K562 (cell line): Measurements from ENCODE around the gene LRRC47. TPM values are rescaled to one million over a fixed set of nuclear protein-coding genes. Genes with fewer than 3 reads are reported as not detected.

Experiments used
- ATAC-seq: fragments of 200-7000 bp; cut with Tn5 transposase; 3 replicates; pipeline ENCODE4 v1.9.1; 2020; ENCODE audit warnings: moderate library complexity
- BruUV-seq: library from RNA; stranded (reverse); fragments of 400-500 nt; replicated peaks from 2 replicates; lab custom pipeline; 2021; lab: Mats Ljungman, UMichigan
- CTCF ChIA-PET: fragments of 300-600 bp; formaldehyde crosslinking; extraction: SDS; loops from one replicate; lab custom pipeline; 2021; ENCODE audit warnings: low intra/inter-chr PET ratio; lab: Yijun Ruan, JAX
- POLR2A ChIA-PET: fragments of 300-600, 350-650 bp; sonication (Branson Sonifier 250); formaldehyde crosslinking; extraction: SDS; loops from one replicate; lab custom pipeline; 2021; ENCODE audit warnings: antibody characterized with exemption, inconsistent platforms; lab: Yijun Ruan, JAX
- DNase-seq, 4 experiments: peaks; one replicate each; pipeline versions ENCODE4 v3.0.0 to v3.0.0-alpha.2; 2011 to 2018; ENCODE audit warnings: low spot score in 3 of 4, mixed read lengths in 3 of 4; ENCODE audit errors: extremely low read depth in 1 of 4
- FAIRE-seq: peaks from 2 replicates; lab custom pipeline; 2011; peaks lifted over from hg19 to GRCh38; lab: Jason Lieb, UNC
- H2AFZ ChIP-seq: 2 replicates; pipeline ENCODE4 v1.6.0; 2011; ENCODE audit warnings: low read depth, low read length, control low read depth, inconsistent platforms
- H3K27ac ChIP-seq: fragments of 200-600 bp; 3 replicates; pipeline ENCODE4 v1.8.0; 2011; ENCODE audit warnings: low read depth, mild to moderate bottlenecking, control low read depth, inconsistent platforms, low read length, moderate library complexity, mixed read lengths; ENCODE audit errors: extremely low read depth
- H3K27me3 ChIP-seq, 2 experiments: fragments of 300-600 bp in 1 of 2; 2 replicates in 1 of 2; 3 replicates in 1 of 2; pipeline versions ENCODE4 v1.6.0 to v1.8.0; 2011; ENCODE audit warnings: inconsistent platforms in 2 of 2, low read length in 2 of 2, mild to moderate bottlenecking in 1 of 2, mixed read lengths in 1 of 2, moderate library complexity in 1 of 2; ENCODE audit not compliant: control insufficient read depth in 2 of 2, insufficient read depth in 2 of 2
- H3K36me3 ChIP-seq: fragments of 300-600 bp; 3 replicates; pipeline ENCODE4 v1.8.0; 2011; ENCODE audit warnings: mild to moderate bottlenecking, low read length, inconsistent platforms; ENCODE audit not compliant: control insufficient read depth, insufficient read depth
- H3K4me1 ChIP-seq, 2 experiments: fragments of 200-600 bp in 1 of 2; replicated peaks in 1 of 2; 2 replicates in 1 of 2; 3 replicates in 1 of 2; pipeline versions ENCODE4 v1.5.1 to v1.8.0; 2011; ENCODE audit warnings: inconsistent platforms in 2 of 2, low read length in 2 of 2, mild to moderate bottlenecking in 1 of 2, mixed read lengths in 1 of 2, moderate library complexity in 1 of 2; ENCODE audit not compliant: control insufficient read depth in 2 of 2, insufficient read depth in 2 of 2
- H3K4me2 ChIP-seq: 2 replicates; pipeline ENCODE4 v1.6.1; 2011; ENCODE audit warnings: low read length, control low read depth, inconsistent platforms, mixed read lengths; ENCODE audit not compliant: insufficient read depth
- H3K4me3 ChIP-seq: fragments of 200-600 bp; sonication (generic), shearing (Covaris generic); 2 replicates; pipeline ENCODE4 v1.5.1; 2016; ENCODE audit warnings: control low read depth, inconsistent platforms
- H3K79me2 ChIP-seq: fragments of 200-600 bp; 3 replicates; pipeline ENCODE4 v1.8.0; 2011; ENCODE audit warnings: low read length, inconsistent platforms; ENCODE audit not compliant: control insufficient read depth, insufficient read depth
- H3K9ac ChIP-seq, 2 experiments: 2 replicates each; pipeline versions ENCODE4 v1.6.0 to v1.6.1; 2011; ENCODE audit warnings: low read depth in 2 of 2, low read length in 2 of 2, control low read depth in 1 of 2, inconsistent platforms in 1 of 2, mild to moderate bottlenecking in 1 of 2, mixed read lengths in 1 of 2; ENCODE audit not compliant: insufficient read depth in 1 of 2
- H3K9me1 ChIP-seq: one replicate; pipeline ENCODE4 v1.6.0; 2011; ENCODE audit warnings: inconsistent platforms, mild to moderate bottlenecking, low read length, moderate library complexity; ENCODE audit not compliant: control insufficient read depth, insufficient read depth
- H3K9me3 ChIP-seq: replicated peaks from 2 replicates; pipeline ENCODE4 v1.5.1; 2011; ENCODE audit warnings: low read depth, low read length, inconsistent platforms; ENCODE audit not compliant: control insufficient read depth, insufficient read depth
- H4K20me1 ChIP-seq: replicated peaks from 2 replicates; pipeline ENCODE4 v1.6.1; 2011; ENCODE audit warnings: low read length, inconsistent platforms, mixed read lengths; ENCODE audit not compliant: control insufficient read depth, insufficient read depth
- CTBP1 ChIP-seq: fragments of 450-650 bp; IDR thresholded peaks from 2 replicates; pipeline ENCODE4 v1.6.1; 2016; ENCODE audit warnings: borderline replicate concordance
- FOXA3 ChIP-seq, 2 experiments: fragments of 450-650 bp in 1 of 2; sonication (generic) in 1 of 2; formaldehyde crosslinking; IDR thresholded peaks in 1 of 2; conservative IDR thresholded peaks in 1 of 2; 2 replicates each; pipeline versions ENCODE4 v1.4.0 to v1.8.0; 2020 to 2022; ENCODE audit warnings: mild to moderate bottlenecking in 2 of 2, missing genetic modification reagents in 1 of 2
- MYC ChIP-seq, 2 experiments: fragments of 250-450 bp in 1 of 2; sonication (Bioruptor Pico) in 1 of 2; IDR thresholded peaks; 2 replicates each; pipeline versions ENCODE4 v1.5.1 to v1.6.1; 2012 to 2021; ENCODE audit warnings: low read depth in 2 of 2, borderline replicate concordance in 1 of 2, improper control_type of control experiment in 1 of 2, low read length in 1 of 2, mild to moderate bottlenecking in 1 of 2, moderate library complexity in 1 of 2
- POLR2A ChIP-seq: fragments of 450-650 bp; conservative IDR thresholded peaks from 2 replicates; pipeline ENCODE4 v1.6.1; 2016
- POLR2G ChIP-seq: fragments of 200-400 bp; formaldehyde crosslinking; IDR thresholded peaks from 2 replicates; pipeline ENCODE4 v1.6.1; 2017; ENCODE audit warnings: low read depth, mild to moderate bottlenecking, antibody characterized with exemption, low read length, moderate library complexity
- RCOR1 ChIP-seq, 2 experiments: IDR thresholded peaks; 2 replicates each; pipeline ENCODE4 v1.6.1; 2012; ENCODE audit warnings: low read depth in 2 of 2, low read length in 2 of 2, borderline replicate concordance in 1 of 2, improper control_type of control experiment in 1 of 2
- SRSF7 ChIP-seq: fragments of 200-400 bp; formaldehyde crosslinking; optimal IDR thresholded peaks from 2 replicates; pipeline ENCODE3; 2017; ENCODE audit warnings: mild to moderate bottlenecking, low read depth, low read length
- ZBTB17 ChIP-seq: fragments of 450-650 bp; formaldehyde crosslinking; IDR thresholded peaks from 2 replicates; pipeline ENCODE4 v1.4.0; 2020; ENCODE audit warnings: mild to moderate bottlenecking
- ZNF324 ChIP-seq: fragments of 250-450 bp; sonication (Bioruptor Pico); IDR thresholded peaks from 2 replicates; pipeline ENCODE4 v1.4.0; 2020; ENCODE audit warnings: mild to moderate bottlenecking
- ZNF445 ChIP-seq: fragments of 250-450 bp; sonication (Bioruptor Pico); IDR thresholded peaks from 2 replicates; pipeline ENCODE4 v1.4.0; 2020; ENCODE audit warnings: low read depth, mild to moderate bottlenecking, moderate library complexity
- whole genome bisulfite sequencing: fragments of 100-300 bp; shearing (Covaris generic); methylation state at CpG from one replicate; pipeline ENCODE4 v1.1.6; 2016; ENCODE audit warnings: low coverage, mixed read lengths; ENCODE audit not compliant: insufficient coverage; ENCODE audit errors: missing lambda C conversion rate; 5-methylcytosine and 5-hydroxymethylcytosine counted together
- in situ Hi-C: fragments of 300-500 bp; cut with MboI; formaldehyde crosslinking; loops from 4 replicates; pipeline ENCODE4 v1.15.0; 2018; ENCODE audit warnings: inconsistent platforms, mixed read lengths
- intact Hi-C: fragments of 100-400 bp; cut with micrococcal nuclease; formaldehyde crosslinking; loops from 2 replicates; pipeline ENCODE4 v1.14.2; 2022
- polyA plus RNA-seq, 8 experiments: library from polyadenylated mRNA; depleted of rRNA in 4 of 8; stranded (reverse) in 5 of 8; unstranded in 3 of 8; fragments of >200 nt; fragmentation: Nextera tagmentation in 2 of 8; fragmentation: Illumina TruSeq in 1 of 8; extraction: Ambion mirVana in 2 of 8; extraction: Trizol in 1 of 8; gene quantifications; 2 replicates each; pipeline versions ENCODE4 v1.2.1 to v1.2.3, GENCODE V29; 2011 to 2014; ENCODE audit warnings: inconsistent platforms in 1 of 8, missing spikeins in 1 of 8
- total RNA-seq, 7 experiments: library from RNA; depleted of rRNA in 6 of 7; stranded (reverse); fragments of >200 nt in 6 of 7; fragmentation: Illumina TruSeq in 2 of 7; extraction: Trizol in 2 of 7; gene quantifications; 2 replicates each; pipeline versions ENCODE4 v1.2.1 to v1.2.3, GENCODE V29; 2011 to 2021; ENCODE audit warnings: low replicate concordance in 1 of 7
- TF ChIP-seq, protein P1 (sequence below): fragments of 250-450 bp; sonication (Bioruptor Pico); IDR thresholded peaks from 2 replicates; pipeline ENCODE4 v1.4.0; 2020; ENCODE audit warnings: borderline replicate concordance
- TF ChIP-seq, protein P2 (sequence below): sonication (generic); formaldehyde crosslinking; IDR thresholded peaks from 2 replicates; pipeline ENCODE4 v1.9.0; 2022; ENCODE audit warnings: mild to moderate bottlenecking, missing genetic modification reagents
- TF ChIP-seq, protein P3 (sequence below): fragments of 250-450 bp; sonication (Bioruptor Pico); IDR thresholded peaks from 2 replicates; pipeline ENCODE4 v1.8.0; 2021; ENCODE audit warnings: mild to moderate bottlenecking, moderate library complexity

Gene LRRC47
- total and polyA plus RNA-seq, 9 of the 15 experiments (the other 6 are each of a cell fraction or from before 2014, with no cell fraction given) = 4.6 to 68.0 (median 35.9) TPM

DNA sequence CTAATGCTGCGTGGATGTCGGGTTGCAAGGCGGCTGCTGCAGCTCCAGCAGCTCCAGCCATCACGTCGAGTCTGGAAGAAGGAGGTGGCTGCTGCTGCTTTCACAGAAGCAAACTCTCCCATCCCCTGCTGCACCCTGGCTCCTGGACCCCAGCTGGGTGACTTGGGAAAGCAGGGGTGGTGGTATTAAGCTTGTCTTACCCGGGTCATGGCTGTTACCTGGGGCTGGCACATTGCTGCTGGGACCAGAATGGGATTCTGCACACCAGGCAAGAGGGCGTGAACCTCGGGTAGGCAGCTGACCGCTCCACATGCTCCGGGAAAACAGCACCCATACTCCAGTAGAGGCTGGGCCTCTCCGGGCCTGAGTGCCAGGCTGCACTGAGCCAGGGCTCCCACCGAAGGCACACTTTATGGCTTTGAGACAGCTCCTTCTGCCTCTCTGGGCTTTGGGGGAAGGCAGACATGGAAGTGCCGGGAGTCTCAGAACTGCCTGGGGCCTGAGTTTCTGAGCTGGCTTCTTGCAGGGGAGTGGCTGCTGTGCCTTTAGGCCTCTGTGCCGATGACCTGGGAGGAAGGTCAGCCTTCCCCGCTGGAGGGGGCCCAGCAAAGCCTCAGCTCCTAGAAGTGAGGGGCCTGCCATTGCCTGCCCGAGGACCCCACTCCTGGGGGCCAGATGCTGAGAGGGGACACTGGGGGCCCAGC lies 22.6 kb downstream of the LRRC47 start (continued):
- TF ChIP-seq, protein P1, sequence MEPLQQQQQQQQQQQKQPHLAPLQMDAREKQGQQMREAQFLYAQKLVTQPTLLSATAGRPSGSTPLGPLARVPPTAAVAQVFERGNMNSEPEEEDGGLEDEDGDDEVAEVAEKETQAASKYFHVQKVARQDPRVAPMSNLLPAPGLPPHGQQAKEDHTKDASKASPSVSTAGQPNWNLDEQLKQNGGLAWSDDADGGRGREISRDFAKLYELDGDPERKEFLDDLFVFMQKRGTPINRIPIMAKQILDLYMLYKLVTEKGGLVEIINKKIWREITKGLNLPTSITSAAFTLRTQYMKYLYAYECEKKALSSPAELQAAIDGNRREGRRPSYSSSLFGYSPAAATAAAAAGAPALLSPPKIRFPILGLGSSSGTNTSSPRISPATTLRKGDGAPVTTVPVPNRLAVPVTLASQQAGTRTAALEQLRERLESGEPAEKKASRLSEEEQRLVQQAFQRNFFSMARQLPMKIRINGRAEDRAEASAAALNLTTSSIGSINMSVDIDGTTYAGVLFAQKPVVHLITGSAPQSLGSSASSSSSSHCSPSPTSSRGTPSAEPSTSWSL (CRISPR knock-in tag) = 0 out of 2 replicates have a peak, but pooled peaks have one; percentile 64
- no peak for TF ChIP-seq SRSF7

DNA sequence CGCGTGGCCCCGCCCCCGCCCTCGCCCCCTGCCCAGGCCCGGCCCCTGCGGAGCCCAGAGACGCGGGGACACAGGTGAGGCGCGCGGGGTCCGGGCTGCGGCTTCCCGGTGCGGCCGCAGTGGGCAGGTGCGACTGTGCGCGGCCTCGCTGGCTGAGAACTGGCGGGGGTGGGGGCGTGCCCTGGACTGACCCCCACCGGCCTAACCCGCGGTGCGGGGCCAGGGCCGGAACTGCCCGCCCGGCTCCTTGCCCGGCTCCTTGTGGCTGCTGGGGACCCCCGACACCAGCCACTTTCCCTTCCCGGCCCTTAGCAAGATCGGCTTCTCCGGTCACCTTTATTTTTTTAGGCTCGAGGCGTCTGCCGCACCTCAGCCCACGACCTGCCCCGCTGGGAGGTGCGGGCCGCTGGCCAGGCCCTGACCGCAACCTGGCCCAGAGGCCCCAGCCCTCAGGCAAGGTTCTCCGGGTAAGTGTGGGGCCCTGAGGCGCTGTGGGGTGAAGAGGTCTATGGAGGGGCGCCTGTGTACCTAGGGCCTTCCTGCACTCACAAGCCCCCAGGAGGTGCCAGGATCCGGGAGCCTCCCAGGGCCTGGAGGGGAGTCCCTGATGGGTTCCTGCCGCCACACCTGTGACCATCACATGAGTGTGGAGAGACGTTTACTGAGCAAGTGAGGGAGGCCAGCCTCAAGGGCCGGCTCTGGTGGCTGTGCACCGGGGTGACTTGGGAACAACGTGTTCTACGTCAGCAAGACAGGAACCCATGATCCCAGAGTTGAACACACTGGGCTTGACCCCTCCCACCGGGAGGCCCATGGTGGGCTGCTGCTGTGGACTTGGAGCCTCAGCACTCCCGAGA lies 23.4 kb downstream of the LRRC47 start, which contains the start of gene SMIM1:
TSS of gene SMIM1 (plus strand) at position 35 of the 857 bp plus-strand sequence. CDS start 2,625 bp downstream, outside the sequence.
- peaks cover 26 to 87% of the 10 kb centered on the region in 2 experiments for H3K4me1 ChIP-seq
- POLR2A ChIA-PET = interaction anchor here (0.7 to 2.0 kb wide), 7 partner anchors 14 to 126 kb away, joined by 3 to 7 read pairs (median 3); partner anchors contain the start of gene LRRC47
- TF ChIP-seq FOXA3 (CRISPR knock-in tag; conservative IDR thresholded peaks at IDR 0.05 in 1 of 2, IDR thresholded peaks at IDR 0.05 in 1 of 2) (peak in 1 of 2 experiments; percentile 65; a peak in 1 of 4 replicates), ZNF445 (CRISPR knock-in tag) (no peak), MYC (IDR thresholded peaks at IDR 0.05; ENCODE audit: low read depth, low read length) (no peak), MYC (CRISPR knock-in tag; IDR thresholded peaks at IDR 0.05; ENCODE audit: borderline replicate concordance, low read depth) (peak; percentile 67; the same call in 1 of the 2 replicates), POLR2G (peak; percentile 46; the same call in 1 of the 2 replicates), RCOR1 (IDR thresholded peaks at IDR 0.05; ENCODE audit: borderline replicate concordance in 1 of 2, low read depth in 2 of 2, low read length in 2 of 2) (no peak), CTBP1 (peak; percentile 43; the same call in 1 of the 2 replicates), ZNF324 (CRISPR knock-in tag) (no peak; the same call in 1 of the 2 replicates), POLR2A (0 out of 2 replicates have a peak, but pooled peaks have one; percentile 29), ZBTB17 (peak; percentile 69; the same call in 1 of the 2 replicates)
- TF ChIP-seq, protein P2, sequence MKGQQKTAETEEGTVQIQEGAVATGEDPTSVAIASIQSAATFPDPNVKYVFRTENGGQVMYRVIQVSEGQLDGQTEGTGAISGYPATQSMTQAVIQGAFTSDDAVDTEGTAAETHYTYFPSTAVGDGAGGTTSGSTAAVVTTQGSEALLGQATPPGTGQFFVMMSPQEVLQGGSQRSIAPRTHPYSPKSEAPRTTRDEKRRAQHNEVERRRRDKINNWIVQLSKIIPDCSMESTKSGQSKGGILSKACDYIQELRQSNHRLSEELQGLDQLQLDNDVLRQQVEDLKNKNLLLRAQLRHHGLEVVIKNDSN (CRISPR knock-in tag) = peak; percentile 47; the same call in 1 of the 2 replicates
- TF ChIP-seq, protein P3, sequence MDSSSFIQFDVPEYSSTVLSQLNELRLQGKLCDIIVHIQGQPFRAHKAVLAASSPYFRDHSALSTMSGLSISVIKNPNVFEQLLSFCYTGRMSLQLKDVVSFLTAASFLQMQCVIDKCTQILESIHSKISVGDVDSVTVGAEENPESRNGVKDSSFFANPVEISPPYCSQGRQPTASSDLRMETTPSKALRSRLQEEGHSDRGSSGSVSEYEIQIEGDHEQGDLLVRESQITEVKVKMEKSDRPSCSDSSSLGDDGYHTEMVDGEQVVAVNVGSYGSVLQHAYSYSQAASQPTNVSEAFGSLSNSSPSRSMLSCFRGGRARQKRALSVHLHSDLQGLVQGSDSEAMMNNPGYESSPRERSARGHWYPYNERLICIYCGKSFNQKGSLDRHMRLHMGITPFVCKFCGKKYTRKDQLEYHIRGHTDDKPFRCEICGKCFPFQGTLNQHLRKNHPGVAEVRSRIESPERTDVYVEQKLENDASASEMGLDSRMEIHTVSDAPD (CRISPR knock-in tag) = no peak

More for the DNA sequence above, 23.4 kb downstream of the LRRC47 start, which contains the start of gene SMIM1:
- DNase-seq = peak in 2 of 4 experiments; percentile 55 to 77
- CTCF ChIA-PET = interaction anchor here (0.6 kb wide), 1 partner anchor 132 kb away, joined by 5 read pairs; no protein-coding TSS in a partner anchor
- 1% methylated on average over 55 of the region's 55 CpGs for WGBS
- intact Hi-C loops = no loop called here
- Histone ChIP-seq H3K27me3 (no peaks in the 10 kb centered on the region), H3K36me3 (peaks cover 8% of the 10 kb centered on the region; the same call in 1 of the 3 replicates), H2AFZ (peak within 1 kb of the TSS; percentile 68), H3K79me2 (peaks cover 38% of the 10 kb centered on the region), H3K27ac (peak within 1 kb of the TSS; percentile 67), H3K9me1 (peaks cover 5% of the 10 kb centered on the region), H4K20me1 (no peaks in the 10 kb centered on the region), H3K4me2 (peak within 1 kb of the TSS; percentile 92), H3K9me3 (no peaks in the 10 kb centered on the region), H3K9ac (peak within 1 kb of the TSS; percentile 67 to 94), H3K4me3 (peak within 1 kb of the TSS; percentile 65)
- peak; percentile 36 for ATAC-seq
- FAIRE-seq = no peak
- BruUV-seq = TSS peak; percentile 52
- in situ Hi-C loops = no loop called here
